Measurements from ENCODE around the gene DIP2C.

- TF ChIP-seq, protein P1, sequence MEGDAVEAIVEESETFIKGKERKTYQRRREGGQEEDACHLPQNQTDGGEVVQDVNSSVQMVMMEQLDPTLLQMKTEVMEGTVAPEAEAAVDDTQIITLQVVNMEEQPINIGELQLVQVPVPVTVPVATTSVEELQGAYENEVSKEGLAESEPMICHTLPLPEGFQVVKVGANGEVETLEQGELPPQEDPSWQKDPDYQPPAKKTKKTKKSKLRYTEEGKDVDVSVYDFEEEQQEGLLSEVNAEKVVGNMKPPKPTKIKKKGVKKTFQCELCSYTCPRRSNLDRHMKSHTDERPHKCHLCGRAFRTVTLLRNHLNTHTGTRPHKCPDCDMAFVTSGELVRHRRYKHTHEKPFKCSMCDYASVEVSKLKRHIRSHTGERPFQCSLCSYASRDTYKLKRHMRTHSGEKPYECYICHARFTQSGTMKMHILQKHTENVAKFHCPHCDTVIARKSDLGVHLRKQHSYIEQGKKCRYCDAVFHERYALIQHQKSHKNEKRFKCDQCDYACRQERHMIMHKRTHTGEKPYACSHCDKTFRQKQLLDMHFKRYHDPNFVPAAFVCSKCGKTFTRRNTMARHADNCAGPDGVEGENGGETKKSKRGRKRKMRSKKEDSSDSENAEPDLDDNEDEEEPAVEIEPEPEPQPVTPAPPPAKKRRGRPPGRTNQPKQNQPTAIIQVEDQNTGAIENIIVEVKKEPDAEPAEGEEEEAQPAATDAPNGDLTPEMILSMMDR (IDR thresholded peaks at IDR 0.05), result no peak
- no peak for TF ChIP-seq POLR2A (IDR thresholded peaks at IDR 0.05)
These were observed 35.8 kb upstream of the DIP2C start for GRCh38 chr10:725302-725701.
